Ishikawa (cell line): ENCODE measurements around the gene SH3RF2.

Source experiments
- CREB1 ChIP-seq: IDR thresholded peaks from 2 replicates; pipeline ENCODE4 v1.6.1; 2012; ENCODE audit warnings: low read depth
- EP300 ChIP-seq: IDR thresholded peaks from 2 replicates; pipeline ENCODE4 v1.6.1; 2012; ENCODE audit warnings: borderline replicate concordance
- NFIC ChIP-seq: IDR thresholded peaks from 2 replicates; pipeline ENCODE4 v1.6.1; 2012
- YY1 ChIP-seq: IDR thresholded peaks from 2 replicates; pipeline ENCODE4 v1.6.1; 2012; ENCODE audit warnings: low read depth
- TF ChIP-seq, protein P1 (sequence below): IDR thresholded peaks from 2 replicates; pipeline ENCODE4 v1.6.1; 2012
- TF ChIP-seq, protein P2 (sequence below): IDR thresholded peaks from 2 replicates; pipeline ENCODE4 v1.6.1; 2012; ENCODE audit warnings: low read depth, mild to moderate bottlenecking

DNA sequence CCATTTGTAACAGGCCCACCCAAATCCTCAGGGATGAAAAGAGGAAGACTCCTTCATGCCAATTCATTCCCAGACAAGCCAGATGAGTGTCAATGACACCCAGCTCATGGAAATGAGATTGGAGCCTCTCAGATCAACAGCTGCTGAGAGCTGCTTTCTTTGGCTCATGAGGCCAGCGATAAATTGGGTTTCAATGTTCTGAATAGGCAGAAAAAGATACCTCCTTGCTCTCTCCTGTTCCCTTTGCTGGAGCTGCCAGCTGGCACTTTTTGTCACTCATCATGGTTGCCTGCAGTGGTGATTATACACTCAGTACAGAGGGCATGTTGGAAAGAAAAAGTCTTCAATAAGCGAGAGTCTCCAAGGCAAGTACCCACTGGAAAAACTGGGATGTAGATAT is 47.1 kb downstream of the SH3RF2 start:
- TF ChIP-seq YY1 (no peak), EP300 (no peak), NFIC (no peak), CREB1 (no peak)
- TF ChIP-seq, protein P1, sequence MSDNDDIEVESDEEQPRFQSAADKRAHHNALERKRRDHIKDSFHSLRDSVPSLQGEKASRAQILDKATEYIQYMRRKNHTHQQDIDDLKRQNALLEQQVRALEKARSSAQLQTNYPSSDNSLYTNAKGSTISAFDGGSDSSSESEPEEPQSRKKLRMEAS = no peak
- TF ChIP-seq, protein P2, sequence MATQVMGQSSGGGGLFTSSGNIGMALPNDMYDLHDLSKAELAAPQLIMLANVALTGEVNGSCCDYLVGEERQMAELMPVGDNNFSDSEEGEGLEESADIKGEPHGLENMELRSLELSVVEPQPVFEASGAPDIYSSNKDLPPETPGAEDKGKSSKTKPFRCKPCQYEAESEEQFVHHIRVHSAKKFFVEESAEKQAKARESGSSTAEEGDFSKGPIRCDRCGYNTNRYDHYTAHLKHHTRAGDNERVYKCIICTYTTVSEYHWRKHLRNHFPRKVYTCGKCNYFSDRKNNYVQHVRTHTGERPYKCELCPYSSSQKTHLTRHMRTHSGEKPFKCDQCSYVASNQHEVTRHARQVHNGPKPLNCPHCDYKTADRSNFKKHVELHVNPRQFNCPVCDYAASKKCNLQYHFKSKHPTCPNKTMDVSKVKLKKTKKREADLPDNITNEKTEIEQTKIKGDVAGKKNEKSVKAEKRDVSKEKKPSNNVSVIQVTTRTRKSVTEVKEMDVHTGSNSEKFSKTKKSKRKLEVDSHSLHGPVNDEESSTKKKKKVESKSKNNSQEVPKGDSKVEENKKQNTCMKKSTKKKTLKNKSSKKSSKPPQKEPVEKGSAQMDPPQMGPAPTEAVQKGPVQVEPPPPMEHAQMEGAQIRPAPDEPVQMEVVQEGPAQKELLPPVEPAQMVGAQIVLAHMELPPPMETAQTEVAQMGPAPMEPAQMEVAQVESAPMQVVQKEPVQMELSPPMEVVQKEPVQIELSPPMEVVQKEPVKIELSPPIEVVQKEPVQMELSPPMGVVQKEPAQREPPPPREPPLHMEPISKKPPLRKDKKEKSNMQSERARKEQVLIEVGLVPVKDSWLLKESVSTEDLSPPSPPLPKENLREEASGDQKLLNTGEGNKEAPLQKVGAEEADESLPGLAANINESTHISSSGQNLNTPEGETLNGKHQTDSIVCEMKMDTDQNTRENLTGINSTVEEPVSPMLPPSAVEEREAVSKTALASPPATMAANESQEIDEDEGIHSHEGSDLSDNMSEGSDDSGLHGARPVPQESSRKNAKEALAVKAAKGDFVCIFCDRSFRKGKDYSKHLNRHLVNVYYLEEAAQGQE = no peak
